GM18951 (cell line): Measurements from ENCODE around the gene NEU4.
"Not testable (repeated sequence)": the region's sequence is repeated elsewhere in the genome, so short reads cannot be mapped to it uniquely, and the experiment has no call there.

Experiments used
- POLR2A ChIP-seq: IDR thresholded peaks from 4 replicates; pipeline ENCODE4 v1.6.1; 2011; ENCODE audit warnings: mild to moderate bottlenecking; ENCODE audit not compliant: insufficient read length, insufficient read depth; ENCODE audit errors: extremely low read depth
- in situ Hi-C: fragments of 300-500 bp; cut with MboI; formaldehyde crosslinking; loops from one replicate; pipeline ENCODE4 v1.12.0; 2022; ENCODE audit warnings: low sequenced_read_pairs, mixed read lengths, inconsistent platforms; ENCODE audit not compliant: unreplicated experiment

The NEU4 gene

DNA sequence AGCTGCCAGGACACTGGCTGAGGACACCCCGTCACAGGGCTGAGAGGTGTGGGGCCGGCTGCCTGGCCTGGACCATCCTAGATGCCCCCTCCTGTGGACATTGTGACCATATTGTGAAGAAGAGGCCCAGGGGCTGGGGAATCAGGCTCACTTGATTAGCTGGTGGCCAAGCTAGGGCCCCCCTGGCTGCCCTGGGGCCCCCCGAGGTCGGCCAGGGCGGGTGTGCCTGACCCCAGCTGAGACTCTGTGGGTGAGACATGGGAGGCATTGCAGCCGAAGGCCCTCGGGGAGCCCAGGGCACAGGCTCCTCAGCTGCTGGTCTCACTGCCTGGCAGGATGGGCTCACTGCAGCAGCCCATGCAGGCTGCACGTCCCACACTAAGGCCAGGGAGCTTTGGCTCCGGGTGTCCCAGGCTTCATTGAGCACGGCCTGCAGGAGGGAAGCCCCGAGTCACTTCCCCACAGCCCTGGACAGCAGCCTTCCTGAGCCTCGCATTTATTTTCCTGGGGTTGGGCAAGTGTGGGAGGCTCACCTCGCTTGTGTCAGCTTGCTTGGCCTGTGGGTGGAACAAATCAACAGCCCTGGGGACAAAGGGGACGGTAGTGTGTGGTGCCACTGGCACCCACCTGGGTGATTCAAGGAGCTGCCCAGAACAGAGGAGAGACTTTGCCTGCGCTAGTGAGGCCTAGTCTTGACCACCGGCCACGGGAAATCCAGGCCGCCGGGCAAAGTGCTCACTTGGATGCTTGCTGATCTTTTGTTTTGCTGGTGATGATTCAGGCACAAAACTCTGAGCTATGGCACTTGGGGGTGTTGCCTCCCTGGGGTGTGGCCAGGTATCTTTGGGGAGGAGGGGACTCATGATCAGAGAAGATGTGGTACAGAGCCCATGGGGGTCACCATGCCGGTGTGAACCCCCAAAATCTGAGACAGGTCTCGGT lies 31.0 kb upstream of the NEU4 start:
- in situ Hi-C loops: no loop called here
- no peak for TF ChIP-seq POLR2A

DNA sequence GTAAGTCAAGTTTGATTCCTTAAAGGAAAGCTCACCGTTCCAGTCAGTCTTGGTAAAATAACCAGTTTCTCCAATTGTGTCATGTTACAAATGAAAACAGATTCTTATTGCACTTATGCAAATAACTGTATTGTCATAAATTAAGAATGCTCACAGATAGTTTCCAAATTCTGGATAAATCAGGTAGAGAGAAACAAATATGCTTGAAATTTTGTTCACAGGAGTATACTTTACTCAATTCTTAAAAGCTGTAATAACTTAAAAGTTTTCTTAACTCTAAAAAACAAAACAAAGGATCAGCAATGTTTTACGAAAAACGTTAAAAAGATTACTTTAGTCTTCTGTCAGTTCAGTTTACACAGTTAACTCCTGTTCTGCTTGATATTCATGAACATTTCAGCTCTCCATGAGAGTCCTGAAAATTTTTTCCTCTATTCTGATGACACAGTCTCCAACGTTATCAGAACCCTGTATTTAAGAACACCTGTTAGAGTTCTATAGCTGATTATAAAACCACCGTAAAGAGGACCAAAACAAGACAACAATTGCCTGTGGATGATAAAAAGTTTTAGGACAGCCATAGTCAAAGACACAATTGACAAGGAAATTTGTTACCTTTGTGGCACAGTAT lies 27.9 kb upstream of the NEU4 start:
- TF ChIP-seq POLR2A: no peak
- in situ Hi-C loops: no loop called here

DNA sequence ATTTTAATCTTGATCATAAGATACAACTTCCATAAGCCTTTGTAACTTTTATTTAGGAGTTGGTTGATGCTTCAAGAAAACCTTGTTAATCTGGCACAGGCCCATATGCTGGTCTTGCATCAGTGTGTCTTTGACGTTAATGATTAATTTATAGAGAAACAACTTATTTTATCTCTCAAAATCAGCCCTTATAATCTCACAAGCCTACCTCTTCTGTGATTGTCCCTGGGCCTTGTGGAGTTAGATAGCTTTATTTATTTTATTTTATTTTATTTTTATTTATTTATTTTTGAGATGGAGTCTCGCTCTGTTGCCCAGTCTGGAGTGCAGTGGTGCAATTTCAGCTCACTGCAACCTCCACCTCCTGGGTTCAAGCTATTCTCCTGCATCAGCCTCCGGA lies 26.9 kb upstream of the NEU4 start:
- in situ Hi-C loops: not testable (repeated sequence)

DNA sequence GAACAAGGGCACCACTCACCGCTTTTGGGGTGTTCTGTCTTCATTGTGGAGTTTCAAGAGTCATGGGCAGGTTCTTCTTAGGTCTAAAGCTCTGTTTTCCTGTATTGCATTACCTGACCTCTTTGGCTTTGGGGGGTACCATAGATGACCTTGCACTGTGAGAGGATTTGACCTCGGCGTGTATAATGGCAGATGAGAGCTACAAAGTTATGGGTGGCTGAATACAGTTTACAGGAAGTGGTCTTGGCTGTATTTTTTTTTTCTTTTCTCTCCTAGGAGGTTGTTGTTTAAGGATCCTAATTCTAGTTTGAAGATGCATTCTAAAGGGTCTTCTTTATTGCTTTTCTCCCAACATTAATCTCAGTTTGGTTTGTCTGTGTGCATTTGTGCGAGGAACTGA lies 20.9 kb upstream of the NEU4 start:
- no peak for TF ChIP-seq POLR2A
- in situ Hi-C loops: no loop called here

DNA sequence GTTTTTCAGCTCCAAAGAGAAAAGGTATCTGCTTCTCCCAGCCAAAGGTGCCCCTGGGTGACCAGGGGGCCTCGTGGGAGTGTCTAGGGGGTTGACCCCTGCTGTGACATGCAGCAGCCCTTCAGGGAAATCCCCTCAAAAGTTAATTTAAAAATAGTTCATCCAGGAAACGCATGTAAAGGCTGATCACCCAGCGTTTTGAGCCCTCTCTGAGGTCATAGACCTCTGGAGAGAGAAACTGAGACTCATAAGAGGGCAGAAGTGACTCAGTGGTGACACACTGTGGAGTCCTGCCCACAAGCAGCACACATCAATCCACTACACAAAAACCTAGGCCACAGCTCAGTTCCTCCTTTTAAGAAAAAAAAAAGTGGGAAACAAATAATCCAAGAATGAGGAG lies 20.4 kb upstream of the NEU4 start:
- no peak for TF ChIP-seq POLR2A
- in situ Hi-C loops: no loop called here

DNA sequence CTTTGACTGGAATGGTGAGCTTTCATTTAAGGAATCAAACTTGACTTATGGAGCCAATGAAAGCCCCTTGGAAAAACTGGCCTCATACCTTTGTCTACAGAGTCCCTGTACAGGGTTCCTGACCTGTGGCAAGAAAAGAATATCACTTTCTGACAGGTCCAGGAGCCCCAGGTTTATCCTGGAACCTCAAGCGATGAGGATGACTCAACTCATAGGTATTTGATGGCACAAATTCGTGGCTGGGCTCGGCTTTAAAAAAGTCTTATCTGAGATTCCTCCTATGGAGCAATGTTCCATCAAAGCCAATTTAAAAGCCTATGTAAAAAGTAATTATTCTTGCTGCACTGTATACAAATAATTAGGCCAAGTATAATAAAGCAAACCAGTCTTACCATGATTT lies 17.6 kb upstream of the NEU4 start:
- in situ Hi-C loops: not testable (repeated sequence)

DNA sequence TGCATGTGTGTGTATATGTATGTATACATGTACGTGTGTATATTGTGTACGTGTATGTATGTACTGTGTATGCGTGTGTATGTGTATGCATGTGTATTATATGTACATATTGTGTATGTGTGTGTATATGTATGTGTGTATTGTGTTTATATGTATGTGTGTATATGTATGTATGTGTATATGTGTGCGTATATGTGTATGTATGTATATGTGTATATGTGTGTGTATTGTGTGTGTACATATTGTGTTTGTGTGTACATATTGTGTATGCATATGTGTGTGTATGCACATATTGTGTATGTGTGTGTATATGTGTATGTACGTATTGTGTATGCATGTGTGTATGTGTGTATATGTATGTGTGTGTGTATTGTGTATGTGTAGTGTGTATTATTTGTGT lies 15.6 kb upstream of the NEU4 start:
- in situ Hi-C loops: no loop called here

DNA sequence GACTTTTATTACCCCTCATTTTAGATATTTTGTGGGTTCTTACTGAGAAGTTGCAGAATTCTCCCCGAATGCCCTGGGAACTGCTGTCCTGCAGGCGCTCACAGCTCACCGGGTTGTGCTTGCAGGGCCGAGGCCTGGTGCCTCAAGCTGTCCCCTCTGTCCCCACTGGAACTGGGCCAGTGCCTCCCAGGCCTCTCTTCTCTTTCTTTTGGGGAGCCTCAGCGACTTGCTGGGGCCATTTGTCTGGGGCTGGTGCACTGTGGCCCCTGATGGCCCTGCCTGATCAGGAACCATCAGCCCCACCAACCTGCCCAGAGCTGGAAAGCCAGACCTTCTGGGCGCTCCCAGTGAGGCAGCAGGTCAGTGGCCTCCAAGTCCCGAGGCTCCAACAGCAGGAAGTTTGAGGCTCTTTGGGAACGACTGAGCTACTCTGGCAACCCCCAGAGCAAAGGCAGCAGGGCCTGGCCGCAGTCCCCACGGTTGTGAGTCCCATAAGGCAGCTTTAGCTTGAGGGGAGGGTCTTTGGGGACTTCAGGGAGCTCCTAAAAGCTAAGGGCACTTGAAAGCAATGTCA lies 14.7 kb upstream of the NEU4 start:
- in situ Hi-C loops: no loop called here
- TF ChIP-seq POLR2A: no peak

More for the DNA sequence above, 15.6 kb upstream of the NEU4 start:
- TF ChIP-seq POLR2A: no peak

DNA sequence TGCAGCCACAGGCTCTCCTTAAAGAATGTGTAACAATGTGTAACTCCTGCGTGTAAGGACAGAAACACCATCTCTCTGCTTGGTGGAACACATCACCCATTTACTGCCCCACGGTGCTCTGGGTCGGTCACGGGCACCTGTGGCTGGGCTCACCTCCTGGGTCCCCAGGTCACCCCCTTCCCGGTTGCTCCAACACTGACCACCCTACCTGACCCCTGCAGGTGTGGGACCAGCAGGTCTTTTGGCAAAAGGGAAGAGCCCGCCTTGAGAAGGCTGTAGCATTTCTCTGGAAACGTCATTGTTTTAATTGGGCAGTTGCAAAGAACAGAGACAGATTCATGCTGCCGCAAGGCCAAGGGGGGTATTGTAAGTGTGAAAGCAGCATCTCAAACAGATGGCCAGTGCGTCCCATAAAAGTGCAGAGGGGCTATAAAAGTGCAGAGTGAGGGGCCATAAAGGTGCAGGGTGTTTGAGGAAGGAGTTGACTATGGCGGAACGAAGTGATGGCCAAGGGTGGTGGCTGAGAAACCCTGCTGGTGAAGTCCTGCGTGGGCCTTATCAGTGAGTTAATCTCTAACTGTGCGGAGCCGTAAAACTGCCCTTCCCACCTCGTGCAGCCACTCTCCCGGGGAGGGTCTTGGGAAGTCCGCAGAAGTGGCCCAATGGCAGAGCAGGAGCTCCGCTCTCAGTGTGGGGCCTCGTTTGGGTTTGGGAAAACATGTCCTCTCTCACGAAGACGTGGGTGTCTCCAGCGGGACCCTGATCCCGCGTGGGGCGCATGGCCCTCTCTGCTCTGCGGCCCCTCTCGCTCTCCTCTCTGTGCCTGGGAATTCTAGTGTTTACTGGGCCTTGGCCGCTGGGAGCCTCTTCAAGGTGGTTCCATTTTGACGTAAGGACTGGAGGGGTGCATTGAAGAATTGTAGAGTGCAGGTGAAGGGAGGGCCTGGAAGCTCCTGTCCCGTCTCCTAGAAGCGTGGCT lies 13.7 kb upstream of the NEU4 start:
- no peak for TF ChIP-seq POLR2A
- in situ Hi-C loops: no loop called here

DNA sequence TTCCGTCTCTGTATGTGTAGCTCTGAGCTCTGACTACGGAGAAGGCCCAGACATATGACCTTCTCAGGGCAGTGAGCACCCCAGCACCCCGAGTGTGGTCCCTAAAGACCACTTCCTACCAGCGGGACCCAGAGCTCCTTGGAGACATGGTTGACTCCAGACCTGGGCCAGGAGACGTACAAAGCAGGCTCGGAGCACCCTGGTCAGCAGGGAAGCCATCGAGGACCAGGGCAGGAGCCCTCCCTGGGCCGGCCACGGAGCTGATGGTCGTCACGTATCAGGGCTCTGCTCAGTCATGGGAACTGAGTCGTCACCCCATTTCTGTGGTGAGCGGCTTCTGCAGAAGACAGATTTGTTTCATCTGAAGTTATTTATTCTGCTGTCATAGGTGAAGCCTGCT lies 12.8 kb upstream of the NEU4 start:
- TF ChIP-seq POLR2A: no peak
- in situ Hi-C loops: no loop called here

DNA sequence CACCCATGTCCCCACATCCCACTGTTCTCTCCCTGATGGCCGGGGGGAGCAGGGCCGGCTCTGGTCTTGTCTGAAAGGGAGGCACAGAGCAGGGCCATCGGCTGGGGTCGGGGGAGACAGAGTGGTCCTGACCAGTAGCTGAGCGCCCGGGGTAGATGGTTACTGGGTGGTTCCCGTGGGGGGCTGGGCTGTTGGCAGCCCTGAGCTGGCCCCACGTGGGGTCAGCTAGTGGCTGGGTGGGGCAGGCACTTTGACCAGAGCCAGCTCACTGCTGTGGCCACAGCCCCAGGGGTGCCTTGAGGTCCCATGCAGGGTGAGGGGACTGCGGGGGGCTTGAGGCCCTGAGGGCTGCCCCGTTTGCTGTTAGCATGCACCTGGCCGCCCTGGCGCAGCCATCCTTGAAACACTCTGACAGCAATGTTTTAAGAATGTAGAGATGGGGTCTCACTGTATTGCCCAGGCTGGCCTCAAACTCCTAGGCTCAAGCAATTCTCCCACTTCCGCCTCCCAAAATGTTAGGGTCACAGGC lies 12.3 kb upstream of the NEU4 start:
- TF ChIP-seq POLR2A: no peak
- in situ Hi-C loops: no loop called here

DNA sequence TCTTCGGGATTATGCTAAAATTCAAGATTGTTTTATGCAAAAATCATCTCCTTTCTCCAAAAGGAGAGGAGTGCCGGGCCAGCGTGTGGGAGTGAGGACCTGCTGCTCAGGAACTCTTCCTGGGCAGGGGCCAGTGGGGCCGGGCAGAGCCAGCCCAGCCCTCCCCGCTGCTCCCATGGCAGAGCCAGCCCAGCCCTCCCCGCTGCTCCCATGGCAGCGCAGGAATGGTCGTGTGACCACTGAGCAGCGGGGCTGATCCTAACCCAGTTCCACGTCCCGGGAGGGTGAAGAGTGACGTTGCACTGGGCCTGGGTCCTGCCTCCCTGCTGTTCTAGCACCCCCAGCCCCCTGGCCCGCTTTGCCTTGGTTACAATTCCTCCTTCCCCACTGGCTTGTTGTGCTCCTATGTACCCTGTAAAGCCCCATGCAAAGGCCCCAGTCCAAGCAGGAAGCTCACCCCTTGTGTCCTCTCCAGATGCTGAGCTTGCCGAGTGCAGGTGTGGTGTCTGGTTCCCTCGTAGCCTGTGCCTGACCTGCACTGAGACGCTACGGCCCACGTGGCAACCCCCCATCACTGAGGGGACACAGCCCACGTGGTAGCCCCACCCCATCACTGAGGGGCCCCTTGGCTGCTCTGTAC lies 11.4 kb upstream of the NEU4 start:
- in situ Hi-C loops: no loop called here
- no peak for TF ChIP-seq POLR2A
